OCI-M1 (cell line): ENCODE data around the gene KCNIP1.
"Not testable (repeated sequence)": the region's sequence is repeated elsewhere in the genome, so short reads cannot be mapped to it uniquely, and the experiment has no call there.

Experiments used
- DNase-seq: peaks from one replicate; lab custom pipeline; 2025; lab: John Stamatoyannopoulos, UW

Gene KCNIP1

DNA sequence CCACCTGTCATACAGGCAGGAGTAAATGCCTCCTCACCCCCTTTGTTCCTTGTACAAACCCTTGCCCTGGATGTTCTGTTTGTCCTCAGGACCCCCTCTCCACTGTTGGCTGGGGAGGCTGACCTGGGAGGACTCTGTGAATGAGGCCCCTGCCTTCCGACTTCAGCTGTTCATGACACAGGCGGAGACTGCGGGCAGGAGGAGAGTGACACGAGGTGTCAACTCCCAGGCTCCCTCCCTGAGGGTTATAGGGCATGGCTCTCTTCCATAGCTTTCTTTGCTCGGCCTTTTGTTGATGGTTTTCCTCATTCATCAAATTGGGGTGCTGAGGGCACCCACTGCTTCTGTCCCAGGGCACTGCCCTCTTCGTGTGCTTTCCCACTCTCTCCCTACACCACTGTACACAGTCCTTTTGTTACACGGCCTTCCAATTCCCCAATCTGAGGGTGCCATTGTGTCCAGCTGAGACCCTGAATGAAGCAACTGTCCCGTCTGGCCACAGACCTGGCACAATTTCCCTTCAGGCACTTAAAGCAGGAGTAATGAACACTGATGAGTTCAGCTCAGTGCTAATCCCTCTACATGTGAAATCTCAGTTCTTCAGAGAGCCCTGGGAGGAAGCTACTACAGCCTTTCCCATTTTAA, 33.8 kb downstream of the KCNIP1 start:
- no peak for DNase-seq

DNA sequence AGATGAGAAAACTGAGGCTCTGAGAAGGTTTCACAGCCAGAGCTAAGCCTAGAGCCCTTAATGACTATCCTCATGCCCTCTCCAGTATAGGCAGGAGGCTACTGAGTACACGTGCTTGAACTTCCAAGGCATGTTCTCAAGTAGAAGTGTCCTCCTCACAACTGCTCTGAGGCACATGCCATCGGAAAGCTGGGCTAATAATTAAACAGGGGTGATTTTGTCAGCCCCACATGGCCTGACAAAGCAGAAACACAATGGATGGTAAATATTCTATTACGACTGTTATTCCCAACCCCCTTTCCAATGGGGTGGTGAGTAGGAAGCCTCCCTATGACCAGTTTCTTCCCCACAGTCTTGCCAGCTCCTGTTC, 34.3 kb downstream of the KCNIP1 start:
- no peak for DNase-seq

DNA sequence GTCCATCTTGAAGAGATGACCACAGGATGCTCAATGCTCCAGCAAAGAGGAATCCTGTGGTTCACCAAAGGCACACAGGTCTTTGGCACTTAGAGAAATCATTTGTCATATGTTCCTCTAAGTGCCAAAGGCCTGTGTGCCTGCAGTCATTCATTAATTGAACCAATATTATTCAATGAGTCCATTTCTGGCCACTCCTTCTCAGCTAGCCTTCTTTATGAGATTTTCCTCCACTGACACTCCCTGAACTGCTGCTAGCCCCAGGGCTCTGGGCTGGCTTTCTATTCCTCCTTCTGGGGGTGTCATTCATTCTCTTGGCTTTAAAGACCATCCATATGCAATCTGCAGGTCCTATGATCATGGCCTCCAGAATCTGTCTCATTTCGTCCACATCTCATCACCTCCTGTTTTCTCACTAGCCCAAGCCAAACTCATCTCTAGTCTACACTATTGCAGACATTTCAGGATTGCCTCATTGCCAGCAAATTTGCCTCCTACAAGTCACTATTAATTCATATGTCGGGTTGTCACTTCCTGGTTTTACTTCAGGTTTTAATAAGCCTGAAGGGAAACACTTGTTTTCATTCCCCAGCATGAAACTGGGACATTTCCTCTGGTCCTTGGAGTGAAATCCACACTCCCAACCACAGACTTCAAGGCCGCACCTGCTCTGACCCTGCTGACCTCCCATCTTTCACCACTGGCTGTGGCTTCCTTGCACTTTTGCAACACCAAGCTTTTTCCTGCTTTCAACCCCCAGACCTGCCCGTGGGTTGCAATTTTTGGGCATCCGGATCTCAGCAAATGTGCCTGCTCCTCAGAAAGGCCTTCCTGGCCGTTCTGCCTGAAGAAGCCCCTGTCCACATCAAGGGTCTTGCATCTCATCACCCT, 35.1 kb downstream of the KCNIP1 start:
- DNase-seq: no peak

GRCh38 chr5:170540271-170540670, 36.5 kb downstream of the KCNIP1 start:
- no peak for DNase-seq

- no peak for DNase-seq
These were observed 37.4 kb downstream of the KCNIP1 start for GRCh38 chr5:170541146-170541769.

- DNase-seq: no peak
These were observed 39.0 kb downstream of the KCNIP1 start for GRCh38 chr5:170542691-170543293.

DNA sequence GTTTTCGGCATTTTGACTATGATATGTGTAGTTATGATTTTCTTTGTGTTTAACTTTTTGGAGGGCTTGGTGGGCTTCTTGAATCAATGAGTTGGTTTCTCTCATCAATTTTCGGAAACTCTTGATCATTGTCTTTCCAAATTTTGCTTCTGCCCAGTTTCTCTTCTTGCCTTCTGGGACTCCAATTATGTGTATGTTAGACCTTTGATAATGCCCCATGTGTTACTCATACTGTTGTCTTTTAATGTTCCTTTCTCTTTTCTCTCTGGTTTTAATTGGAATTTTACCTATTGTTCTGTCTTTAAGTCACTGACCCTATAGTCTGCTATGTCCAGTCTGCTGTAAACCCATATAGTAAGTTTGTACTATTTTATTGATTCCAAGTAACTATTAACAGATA, 41.5 kb downstream of the KCNIP1 start:
- no peak for DNase-seq

DNA sequence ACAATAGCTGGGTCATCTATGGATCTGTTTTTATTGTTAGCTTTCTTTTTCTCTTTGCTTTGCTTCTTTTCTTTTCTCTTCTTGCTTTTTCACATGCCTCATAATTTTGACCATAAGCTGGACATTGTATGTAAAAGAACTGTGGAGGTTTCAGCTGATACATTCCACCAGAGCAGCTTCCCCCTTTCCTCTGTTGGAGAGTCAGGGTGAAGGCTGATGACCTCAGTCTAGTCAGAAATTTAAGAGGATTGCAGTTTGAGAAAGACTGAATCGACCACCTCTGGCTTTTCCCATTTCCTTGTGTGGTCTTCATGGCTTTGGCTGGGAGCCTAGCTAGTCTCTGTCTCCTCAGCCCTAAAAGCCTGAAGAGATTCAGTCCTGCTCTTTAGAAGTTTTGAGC, 42.0 kb downstream of the KCNIP1 start:
- DNase-seq: no peak

DNA sequence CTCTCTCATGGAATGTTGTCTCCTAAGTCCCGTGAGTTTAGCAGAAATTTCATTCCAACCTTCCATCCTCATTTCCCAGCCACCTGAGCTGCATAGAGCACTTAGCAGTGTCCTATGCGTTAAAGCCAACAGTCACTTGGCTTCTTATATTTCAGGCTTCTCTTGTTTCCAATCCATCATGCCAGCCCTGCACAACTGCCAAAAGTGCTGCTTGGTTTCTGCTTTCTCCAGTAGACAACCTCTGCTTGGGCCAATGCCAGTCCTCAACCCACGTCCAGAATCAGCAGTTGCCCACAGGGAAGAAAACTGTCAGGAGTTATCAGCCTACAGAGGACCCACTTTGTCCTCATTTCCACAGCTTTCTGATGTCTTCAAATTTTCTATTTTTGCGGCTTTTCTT, 42.5 kb downstream of the KCNIP1 start:
- no peak for DNase-seq

- not testable (repeated sequence) for DNase-seq
These were observed 46.6 kb downstream of the KCNIP1 start for GRCh38 chr5:170550382-170550781.

- DNase-seq: no peak
These were observed 47.3 kb downstream of the KCNIP1 start for GRCh38 chr5:170551076-170551475.

- DNase-seq: no peak
These were observed 47.8 kb downstream of the KCNIP1 start for GRCh38 chr5:170551622-170552021.

DNA sequence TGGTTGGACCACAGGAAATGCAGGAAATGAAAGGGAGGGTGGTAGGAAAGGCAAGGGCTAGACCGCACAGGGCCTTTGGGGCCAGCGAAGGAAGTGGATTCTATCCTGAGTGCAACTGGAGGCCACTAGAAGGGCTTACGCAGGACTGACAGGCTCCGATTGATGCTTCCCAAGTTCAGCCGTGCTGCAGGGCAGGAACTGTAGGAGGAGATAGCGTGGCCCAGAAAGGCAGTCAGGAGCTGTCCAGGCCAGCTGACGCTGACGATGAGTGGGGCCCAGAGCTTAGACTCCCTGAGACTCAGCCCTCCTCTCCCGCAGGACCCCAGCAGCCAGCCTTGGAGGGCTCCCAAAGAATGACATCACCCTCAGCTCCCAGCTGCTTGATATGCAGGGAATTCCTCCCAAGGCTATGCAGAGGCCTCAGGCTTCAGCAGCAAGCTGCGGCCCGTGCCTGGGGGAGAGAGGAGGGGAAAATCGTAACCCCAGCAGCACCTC, 48.8 kb downstream of the KCNIP1 start:
- no peak for DNase-seq

GRCh38 chr5:170553218-170553617, 49.4 kb downstream of the KCNIP1 start:
- DNase-seq: no peak

DNA sequence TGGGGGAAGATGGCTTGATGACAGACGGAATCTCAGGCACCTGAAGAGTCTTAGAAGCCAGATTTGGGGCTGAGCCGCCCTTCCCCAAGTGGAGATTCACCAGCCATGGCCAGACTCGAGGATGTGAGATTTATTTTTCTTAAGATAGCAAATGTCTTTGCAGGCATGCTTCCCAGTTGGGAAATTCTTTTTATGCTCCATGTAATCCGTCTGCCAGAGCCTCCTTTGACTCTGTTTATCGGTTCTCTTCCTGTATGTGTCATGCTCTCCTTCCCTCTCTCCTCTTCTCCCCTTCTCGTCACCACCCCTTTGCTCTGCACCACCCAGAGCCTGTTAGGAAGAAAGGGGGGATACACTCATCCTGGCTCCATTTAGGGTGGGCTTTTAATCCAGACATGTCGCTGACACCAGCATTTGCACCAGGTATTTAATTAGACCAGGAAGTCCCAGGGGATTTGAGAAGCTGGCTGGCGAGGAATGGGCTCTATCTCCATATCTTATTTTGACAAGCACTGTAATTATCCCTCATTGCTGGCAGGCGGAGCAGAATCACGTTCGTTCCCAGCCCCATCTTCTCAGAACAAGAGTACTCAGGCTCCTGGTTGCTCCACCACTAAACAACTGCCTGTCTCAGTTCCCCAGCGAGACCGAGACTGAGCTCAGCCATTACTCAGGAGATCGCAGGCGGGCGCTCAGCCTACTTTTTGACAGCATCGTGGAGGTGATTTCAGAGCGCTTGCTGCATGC, 50.9 kb downstream of the KCNIP1 start:
- no peak for DNase-seq

DNA sequence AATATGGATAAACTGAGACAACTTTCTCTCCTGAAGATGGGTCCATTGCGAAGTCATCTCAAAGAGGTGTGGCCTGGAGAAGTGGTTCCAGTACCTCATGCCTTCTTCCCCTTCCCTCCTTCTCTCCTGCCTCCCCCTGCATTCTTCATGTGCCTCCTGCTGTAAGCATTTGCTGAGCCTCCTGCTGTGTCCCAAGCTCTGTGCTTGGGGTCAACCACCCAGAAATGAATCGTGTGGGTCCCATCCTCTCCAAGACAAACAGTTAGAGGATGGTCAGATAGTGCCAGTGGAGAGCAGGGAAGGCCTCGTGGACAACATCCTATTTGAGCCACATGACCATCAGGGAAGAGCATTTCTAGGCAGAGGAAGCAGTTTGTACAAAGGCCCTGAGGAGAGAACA, 53.5 kb downstream of the KCNIP1 start:
- DNase-seq: no peak

DNA sequence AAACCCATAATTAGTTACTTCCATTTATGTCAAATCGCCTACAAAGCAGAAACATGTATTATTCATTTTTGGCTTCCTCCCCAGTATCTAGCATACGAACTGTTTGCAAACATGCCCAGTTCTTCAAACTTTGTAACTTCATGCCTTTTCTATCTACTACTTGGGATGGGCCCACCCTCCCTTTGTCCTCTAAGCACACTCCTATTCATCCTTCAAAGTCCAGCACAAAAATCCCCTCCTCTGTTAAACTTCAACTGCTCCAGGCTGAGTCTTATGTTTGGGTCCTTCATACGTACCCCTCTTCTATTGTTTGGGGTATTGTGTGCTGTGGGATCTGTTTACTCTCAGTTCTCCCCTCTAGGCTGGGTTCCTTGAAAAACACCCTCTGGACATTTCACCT, 55.5 kb downstream of the KCNIP1 start:
- no peak for DNase-seq

DNA sequence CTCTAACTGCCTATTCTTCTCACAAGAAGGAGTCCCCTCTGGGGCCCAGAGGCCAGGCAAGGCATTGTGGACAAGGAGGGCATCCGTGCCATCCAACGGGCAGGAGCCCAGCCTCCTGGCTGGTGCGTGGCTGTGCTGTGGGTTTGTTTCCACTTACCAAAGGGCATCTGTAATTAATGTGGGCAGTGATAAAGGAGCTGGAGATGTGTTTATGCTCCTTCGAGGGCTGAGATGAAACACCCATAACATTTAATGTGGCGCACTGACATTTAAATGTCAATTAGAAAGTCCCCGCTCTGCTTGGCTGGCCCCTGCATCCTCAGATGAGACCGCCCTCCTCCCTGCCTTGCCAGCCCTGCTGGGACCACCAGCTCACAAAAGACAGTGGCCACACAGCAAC, 57.1 kb downstream of the KCNIP1 start:
- DNase-seq: no peak

GRCh38 chr5:170562166-170562874, 58.5 kb downstream of the KCNIP1 start:
- DNase-seq: no peak

GRCh38 chr5:170562875-170563228, 59.0 kb downstream of the KCNIP1 start:
- DNase-seq: no peak

DNA sequence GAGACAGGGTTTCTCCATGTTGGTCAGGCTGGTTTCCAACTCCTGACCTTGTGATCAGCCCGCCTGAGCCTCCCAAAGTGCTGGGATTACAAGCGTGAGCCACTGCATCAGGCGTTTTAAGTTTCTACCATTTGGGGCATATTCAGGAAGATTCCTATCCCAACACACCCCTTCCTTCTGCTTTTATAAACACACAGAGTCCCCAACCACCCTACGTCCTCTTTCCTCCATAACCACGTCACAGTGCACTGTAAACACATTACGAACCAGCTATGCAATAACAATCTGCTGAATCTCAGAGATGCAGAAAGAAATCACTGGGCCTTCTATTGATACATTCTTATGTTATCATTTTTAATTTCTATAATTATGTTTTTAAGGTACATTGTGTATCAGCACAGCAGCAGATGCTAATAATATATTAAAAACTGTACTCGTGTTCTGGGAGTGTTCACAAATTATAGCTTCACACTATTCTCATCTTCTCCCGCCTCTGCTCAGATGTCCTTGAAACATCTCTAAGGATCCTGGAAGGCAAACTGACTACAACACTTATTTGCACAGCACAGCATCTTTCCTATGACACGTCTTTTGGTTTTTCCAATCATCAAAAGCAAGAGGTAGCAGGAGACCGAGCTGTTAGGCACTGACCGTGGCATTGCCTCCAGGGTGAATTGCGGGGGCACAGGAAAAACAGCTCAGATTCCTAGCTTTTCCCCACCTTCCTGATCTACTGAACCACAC, 60.2 kb downstream of the KCNIP1 start:
- DNase-seq: no peak
